Gastrocnemius medialis (tissue), 4 donors: Measurements from ENCODE around the gene ZDHHC14.

Experiments
- POLR2A ChIP-seq, 2 donors: fragments of 450-650 bp; IDR thresholded peaks; one replicate each; pipeline ENCODE4 v1.6.1; 2017; ENCODE audit warnings: antibody characterized with exemption in 2 of 2, mild to moderate bottlenecking in 2 of 2, moderate library complexity in 2 of 2
- TF ChIP-seq, protein P1 (sequence below), 5 experiments: fragments of 450-650 bp in 3 of 5; fragments of 200-600 bp in 2 of 5; sonication (generic) in 2 of 5; IDR thresholded peaks in 4 of 5; conservative IDR thresholded peaks in 1 of 5; 1 replicate in 4 of 5; 2 replicates in 1 of 5; pipeline ENCODE4 v1.5.1; 2016 to 2019; ENCODE audit warnings: antibody characterized with exemption in 5 of 5, mild to moderate bottlenecking in 3 of 5, moderate library complexity in 3 of 5

DNA sequence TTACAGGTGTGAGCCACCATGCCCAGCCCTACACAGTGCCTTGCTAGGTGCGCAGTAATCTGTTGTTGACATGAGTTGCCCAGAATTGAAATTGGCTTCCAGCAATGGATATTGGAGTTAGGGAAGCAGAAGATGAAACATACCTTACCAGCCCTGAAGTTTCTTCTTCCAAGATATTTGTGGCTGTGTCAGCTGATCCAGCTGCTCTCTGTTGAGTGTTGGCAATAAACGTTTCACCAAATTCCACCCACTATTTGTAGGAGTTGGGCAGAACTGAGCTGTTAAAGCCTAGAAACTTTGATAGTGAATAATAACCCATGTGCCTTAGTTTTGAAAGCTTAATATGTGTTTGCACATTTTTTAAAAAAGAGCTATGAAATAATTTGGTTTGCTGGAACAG lies 223.8 kb downstream of the ZDHHC14 start:
- TF ChIP-seq POLR2A (IDR thresholded peaks at IDR 0.05) = no peak
- TF ChIP-seq, protein P1, sequence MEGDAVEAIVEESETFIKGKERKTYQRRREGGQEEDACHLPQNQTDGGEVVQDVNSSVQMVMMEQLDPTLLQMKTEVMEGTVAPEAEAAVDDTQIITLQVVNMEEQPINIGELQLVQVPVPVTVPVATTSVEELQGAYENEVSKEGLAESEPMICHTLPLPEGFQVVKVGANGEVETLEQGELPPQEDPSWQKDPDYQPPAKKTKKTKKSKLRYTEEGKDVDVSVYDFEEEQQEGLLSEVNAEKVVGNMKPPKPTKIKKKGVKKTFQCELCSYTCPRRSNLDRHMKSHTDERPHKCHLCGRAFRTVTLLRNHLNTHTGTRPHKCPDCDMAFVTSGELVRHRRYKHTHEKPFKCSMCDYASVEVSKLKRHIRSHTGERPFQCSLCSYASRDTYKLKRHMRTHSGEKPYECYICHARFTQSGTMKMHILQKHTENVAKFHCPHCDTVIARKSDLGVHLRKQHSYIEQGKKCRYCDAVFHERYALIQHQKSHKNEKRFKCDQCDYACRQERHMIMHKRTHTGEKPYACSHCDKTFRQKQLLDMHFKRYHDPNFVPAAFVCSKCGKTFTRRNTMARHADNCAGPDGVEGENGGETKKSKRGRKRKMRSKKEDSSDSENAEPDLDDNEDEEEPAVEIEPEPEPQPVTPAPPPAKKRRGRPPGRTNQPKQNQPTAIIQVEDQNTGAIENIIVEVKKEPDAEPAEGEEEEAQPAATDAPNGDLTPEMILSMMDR (IDR thresholded peaks at IDR 0.05 in 4 of 5, conservative IDR thresholded peaks at IDR 0.05 in 1 of 5) = no peak
